GM15510 (cell line): ENCODE measurements around the gene SLC25A1.

Source experiments
- POLR2A ChIP-seq: IDR thresholded peaks from 3 replicates; pipeline ENCODE4 v1.6.1; 2011; ENCODE audit warnings: borderline replicate concordance; ENCODE audit not compliant: insufficient read length; ENCODE audit errors: extremely low read depth

SLC25A1 gene

DNA sequence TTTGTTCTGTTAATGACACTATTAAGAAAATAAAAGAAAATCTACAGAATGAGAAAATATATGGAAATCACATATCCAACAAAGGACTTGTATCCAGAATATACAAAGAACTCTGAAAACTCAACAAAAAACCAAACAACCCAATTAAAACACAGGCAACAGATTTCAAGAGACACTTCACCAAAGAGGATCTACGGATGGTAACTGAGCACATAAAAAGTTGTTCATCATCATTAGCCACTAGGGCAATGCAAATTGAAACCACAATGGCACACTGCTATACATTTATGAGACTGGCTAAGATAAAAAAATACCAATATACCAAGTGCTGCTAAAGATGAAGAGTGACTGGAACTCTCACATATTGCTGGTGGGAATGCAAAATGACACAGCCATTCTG, 34.5 kb upstream of the SLC25A1 start:
- no peak for TF ChIP-seq POLR2A

DNA sequence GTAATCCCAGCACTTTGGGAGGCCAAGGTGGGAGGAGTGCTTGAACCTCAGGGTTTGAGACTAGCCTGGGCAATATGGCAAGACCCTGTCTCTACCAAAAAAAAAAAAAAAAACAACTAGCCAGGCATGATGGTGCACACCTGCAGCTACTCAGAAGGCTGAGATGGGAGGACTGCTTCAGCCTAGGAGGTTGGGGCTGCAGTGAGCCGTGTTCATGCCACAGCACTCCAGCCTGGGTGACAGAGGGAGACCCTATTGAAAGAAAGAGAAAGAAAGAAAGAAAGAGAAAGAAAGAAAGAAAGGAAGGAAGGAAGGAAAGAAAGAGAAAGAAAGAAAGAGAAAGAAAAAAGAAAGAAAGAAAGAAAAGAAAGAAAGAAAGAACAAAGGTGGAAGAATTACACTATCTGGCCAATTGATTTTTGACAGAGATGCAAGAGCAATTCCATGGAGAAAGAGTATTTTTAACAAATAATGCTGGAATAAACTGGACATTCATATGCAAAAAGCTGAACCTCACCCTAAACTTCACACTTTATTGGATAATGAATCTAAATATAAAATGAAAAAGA, 33.9 kb upstream of the SLC25A1 start:
- no peak for TF ChIP-seq POLR2A

DNA sequence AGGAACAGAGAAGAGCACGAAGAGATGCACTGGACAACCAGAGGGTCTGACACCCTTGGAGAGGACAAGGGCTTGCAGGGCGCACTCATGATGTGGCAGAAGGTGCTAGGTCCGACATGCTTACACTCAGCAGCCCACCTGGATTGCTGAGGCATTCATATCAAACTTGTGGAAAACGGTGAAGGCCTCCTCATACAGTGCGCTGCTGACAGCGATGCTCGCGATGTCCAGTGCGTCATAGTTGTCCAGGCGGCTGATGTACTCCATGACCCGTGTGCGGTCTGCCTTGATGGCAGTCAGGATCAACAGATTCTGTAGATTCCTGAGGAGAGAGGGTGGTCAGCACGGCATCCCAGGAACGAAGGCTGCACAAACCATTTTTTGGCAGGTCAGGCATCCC, 31.7 kb upstream of the SLC25A1 start:
- no peak for TF ChIP-seq POLR2A

DNA sequence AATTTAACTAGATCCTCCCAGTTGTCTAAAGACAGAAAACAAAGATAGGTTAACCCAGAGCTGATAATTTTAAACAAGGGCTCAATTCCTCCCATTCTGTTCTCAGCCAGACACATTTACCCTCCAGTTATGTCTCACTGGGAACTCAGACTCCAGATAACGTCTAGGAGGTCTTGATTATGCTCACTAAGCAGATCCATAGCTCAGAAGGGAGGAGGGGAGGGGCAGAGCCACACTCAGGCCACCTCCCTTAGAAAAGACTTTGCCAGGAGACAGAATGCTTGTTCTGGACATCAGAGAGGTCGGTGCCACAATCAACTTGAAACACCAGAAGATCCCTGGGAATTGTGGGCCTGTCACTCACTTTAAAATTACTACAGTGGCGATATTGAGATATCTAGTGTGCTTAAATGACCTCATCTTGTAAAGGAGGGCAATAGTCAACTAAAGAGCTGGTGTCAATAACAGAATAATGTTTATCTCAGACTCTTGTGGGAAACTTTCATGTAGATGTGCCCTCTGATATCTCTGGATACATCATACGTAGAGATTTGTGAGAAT, 29.8 kb upstream of the SLC25A1 start:
- TF ChIP-seq POLR2A, result no peak

DNA sequence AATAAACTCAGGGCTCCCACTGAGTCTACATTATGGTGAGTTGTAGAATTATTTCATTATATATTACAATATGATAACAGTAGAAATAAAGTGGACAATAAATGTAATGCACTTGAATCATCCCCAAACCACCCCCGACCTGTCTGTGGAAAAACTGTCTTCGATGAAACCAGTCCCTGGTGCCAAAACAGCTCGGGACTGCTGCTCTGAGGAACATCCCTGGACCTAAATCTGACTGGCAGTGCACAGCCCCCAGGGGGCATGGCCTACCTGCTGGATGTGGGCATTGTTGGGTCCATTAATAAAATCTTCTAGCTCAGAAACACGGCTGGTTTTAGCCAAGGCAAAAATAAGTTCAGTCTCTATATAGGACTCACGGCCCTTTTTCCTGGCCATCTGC, 29.3 kb upstream of the SLC25A1 start:
- no peak for TF ChIP-seq POLR2A

DNA sequence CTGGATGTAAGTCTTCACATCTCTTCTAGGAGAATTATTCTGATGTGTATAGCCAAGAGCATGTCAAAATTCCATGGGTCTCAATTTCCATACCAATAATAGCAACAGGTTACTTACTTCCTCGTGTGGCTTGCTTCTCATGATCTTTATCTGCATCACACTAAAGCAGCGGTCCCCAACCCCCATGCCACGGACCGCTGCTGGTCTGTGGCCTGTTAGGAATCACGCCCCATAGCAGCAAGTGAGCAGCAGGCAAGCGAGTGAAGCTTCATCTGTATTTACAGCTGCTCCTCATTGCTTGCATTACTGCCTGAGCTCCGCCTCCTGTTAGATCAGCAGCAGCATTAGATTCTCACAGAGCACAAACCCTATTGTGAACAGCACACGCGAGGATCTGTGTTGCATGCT, 28.9 kb upstream of the SLC25A1 start:
- no peak for TF ChIP-seq POLR2A

DNA sequence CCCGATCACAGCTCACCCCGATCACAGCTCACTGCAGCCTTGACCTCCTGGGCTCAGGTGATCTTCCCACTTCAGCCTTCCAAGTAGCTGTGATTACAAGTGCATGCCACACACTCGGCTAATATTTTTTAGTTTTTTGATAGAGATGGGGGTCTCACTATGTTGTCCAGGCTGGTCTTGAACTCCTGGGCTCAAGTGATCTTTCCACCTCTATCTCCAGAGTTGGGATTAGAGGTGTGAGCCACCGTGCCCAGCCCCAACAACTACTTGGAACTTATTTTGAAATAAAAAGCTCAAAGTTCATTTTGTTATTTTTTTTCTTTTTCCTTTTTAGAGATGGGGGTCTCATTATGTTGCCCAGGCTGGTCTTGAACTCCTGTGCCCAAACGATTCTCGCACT, 27.8 kb upstream of the SLC25A1 start:
- TF ChIP-seq POLR2A, result no peak

DNA sequence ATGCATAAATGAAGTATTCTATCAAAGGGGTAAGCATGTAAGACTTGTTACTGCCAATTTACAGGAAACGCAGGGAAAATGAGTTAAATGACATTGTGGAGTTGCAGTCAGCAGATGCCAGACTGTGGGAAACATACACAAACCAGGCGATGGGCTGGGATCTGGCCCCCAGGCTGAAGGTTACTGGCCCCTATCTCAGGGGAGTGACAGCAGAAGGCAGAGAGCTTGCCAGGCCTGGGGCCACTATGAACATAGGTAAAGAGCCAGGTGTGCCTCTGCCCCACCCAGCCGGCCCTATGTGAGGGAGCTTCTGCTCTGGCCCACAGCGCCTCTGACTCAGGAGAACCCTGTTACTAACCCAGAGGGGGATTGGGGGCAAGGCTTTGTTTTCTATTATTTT, 26.1 kb upstream of the SLC25A1 start:
- no peak for TF ChIP-seq POLR2A

DNA sequence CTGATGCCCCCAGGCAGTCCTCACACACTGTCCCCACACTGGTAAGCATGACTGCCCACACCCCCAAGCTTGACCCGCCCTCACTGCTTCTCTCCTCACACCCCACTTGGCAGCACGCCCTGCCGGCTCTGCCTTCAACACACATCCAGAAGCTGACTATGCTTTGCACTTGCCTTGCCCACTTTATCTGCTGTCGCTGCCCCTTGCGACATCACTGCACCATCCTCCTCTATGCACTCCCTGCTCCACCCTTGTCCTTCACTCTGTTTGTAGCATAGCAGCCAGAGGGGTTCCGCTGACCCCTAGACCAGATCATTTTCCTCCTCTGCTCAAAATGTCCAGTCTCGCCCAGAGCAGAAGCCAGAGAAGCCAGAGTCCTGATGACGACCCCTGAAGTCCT, 25.3 kb upstream of the SLC25A1 start:
- no peak for TF ChIP-seq POLR2A

DNA sequence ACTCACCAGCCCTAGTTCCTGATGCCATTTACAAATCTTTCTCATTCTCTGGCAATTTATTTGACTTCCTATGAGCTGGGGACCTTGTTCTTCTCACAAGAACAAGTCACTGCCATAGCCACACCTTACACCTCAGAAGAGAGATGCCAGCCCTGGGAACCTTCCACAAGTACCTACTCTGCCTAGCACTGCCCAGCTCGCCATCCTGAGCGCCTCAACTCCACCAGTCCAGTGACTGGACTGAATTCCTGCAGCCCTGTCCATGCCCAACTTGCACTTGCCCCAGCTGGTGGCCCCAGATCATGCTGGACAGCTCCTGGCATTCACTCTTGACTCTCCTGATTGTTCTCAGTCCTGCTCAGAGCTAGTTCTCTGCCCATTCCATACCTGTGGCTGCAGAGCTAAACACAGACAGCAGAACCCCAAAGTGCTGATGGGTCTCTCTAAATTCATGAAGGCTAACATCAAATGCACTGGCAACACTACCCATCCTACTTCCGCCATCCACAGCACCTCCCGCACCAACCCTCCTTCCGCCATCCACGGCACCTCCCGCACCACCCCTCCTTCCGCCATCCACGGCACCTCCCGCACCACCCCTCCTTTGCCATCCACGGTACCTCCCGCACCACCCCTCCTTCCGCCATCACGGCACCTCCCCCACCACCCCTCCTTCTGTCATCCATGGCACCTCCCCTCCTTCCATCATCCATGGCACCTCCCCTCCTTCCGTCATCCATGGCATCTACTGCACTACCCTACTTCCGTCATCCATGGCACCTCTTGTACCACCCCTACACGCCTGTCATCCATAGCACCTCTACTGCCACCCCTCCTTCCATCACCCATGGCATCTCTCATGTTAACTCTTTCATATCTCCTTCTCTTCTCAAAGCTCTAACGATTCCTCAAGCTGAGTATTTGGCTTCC, 23.6 kb upstream of the SLC25A1 start:
- no peak for TF ChIP-seq POLR2A

DNA sequence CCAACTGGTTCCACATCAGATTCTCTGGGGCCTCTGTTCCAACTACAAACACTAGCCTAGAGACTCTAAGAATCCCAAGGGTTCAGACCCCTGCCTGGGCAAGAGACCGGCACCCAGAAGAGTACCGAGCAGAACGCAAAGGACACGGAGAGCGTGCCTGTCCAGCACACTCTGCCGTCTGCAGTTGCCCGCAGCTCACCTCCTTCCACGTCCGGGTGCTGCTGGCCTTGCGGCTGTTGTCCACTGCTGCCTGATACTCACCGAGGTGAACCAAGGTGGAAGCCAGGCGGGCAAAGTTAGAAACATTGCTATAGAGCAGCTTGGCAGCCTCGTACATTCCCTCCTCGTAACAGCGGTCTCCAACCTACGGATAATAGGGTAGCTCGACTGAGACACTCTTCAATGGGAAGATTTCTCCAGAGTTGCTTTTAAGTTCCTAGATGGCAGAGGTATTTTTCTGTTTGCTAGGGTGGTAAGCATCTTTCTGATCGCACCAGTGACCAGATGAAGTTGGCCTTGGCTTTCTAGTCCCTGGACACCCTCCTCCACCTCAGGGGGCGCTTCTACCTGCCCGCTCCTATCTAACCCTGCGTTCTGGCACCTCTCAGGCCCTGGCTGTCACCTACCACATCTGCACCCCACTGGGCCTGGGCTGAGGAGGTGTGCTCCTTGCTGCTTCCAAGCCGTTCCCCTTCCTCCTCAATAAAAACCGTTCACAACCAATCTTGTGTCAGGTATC, 22.8 kb upstream of the SLC25A1 start:
- no peak for TF ChIP-seq POLR2A

DNA sequence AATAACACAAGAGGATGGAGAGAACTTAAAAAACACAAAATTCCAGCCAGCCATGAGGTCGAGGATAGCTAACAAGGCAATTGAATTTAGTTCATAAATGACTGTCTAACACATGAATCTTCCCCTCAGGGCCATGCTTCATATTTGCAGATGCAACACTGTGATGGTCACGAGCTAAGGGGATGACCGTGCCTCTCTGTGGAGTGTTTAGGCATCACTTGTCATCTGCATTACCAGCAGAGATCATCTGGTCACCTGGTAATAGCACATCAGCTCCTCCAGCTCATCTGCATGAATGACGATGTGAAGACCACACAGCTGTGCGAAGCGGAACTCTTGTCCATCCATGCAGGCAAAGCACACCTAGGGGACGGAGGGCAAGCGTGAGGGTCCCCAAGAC, 20.9 kb upstream of the SLC25A1 start:
- no peak for TF ChIP-seq POLR2A

DNA sequence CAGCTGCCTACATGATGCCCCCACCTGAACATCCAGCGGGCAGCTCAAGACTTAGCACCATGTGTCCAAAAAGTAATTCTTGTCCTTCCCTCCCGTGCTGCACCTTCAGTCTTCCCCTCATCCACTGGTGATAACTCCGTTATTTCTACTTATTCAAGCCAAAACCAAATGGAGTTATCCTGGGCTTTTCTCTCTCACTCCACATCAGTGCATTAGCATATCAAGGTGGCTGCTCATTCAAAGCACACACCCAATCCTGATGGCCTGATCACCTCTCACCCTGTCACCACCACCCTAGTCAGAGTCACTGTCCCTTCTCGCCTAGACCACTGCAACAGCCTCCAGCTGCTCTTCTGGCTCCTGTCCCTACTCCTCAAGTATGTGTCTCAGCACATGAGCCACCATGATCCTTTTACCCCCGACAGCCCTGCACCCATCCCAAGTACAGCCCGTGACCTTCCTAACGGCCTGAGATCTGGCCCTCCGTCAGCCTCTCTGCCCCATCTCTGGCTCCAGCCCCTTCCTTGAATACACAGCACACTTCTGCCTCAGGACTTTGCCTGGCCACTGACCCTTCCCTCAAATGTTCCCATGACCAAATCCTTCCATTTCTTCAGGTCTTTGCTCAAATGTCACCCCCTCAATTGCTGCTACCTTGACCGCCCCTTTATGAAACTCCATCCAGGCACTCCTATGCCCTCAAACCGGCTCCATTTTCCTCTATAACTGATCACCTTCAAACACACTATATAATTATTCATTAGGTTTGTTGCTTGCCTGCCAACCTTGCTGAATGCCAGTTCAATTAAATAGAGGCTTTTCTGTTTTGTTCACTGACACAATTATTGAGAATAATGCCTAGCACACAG, 19.7 kb upstream of the SLC25A1 start:
- no peak for TF ChIP-seq POLR2A
